ENCODE measurements around the gene ACBD7. TPM values are rescaled to one million over a fixed set of nuclear protein-coding genes. Genes with fewer than 3 reads are reported as not detected.
A peak's percentile ranks its signal among the peaks of the same experiment; 100 is the strongest.

Gene ACBD7
- total RNA-seq: 1 to 10 TPM in 1 of 3 donors, under 1 TPM in 1, not detected in 1; 0.48 to 1.8 TPM
- total RNA-seq (2013): 0.36 TPM

DNA sequence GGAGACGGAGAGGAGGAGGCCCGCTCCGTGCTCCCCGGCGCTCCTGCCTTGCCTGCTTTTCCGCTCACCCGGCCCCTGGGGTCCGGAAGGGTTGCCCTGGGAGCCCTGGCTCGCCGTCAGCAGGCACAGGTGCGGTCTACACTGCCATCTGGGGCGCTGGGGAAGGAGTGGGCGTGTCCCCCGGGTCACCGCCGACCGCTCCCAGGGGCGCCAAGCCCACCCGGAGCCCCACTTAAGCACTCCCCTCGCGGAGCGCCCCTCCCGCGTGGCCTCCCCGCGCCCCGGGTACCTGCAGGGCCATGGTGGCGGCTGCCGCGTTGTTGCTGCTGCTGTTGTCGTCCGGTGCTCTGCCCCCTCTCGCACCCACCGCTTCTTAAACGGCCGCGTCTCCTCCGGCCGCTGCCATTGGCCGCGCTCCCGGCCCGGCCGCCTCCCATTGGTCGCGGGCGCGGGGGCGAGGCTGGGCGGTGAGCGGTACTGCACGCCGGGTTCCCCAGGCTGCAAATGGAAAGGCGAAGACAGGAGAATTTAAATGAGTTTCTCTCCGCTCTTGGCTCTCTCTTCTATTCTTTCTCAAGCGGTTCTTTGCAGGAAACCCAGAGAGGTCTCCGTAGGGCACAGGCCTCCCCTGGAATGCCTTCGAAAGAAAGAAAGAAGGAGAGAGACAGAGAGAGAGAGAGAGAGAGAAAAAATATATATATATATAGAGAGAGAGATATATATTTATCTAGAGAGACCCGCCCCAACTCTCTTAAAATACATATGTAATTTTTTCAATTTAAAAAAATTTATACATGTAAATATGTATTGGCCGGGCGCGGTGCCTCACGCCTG is at the start of gene ACBD7:
Gene ACBD7 (minus strand): TSS at position 349 of the 834 bp plus-strand sequence. CDS start 48 bp downstream, at position 301.
- Mint-ChIP-seq H3K27me3 (ENCODE audit: low read depth in 2 of 2) (no peaks in the 10 kb centered on the region), H3K4me1 (peaks cover 0 to 10% of the 10 kb centered on the region in 2 donors), H3K4me3 (peak within 1 kb of the TSS; percentile 80), H3K9me3 (no peaks in the 10 kb centered on the region), H3K36me3 (no peaks in the 10 kb centered on the region), H3K27ac (peak within 1 kb of the TSS in 1 of 2 donors; percentile 82)
- peak; percentile 82 to 87 for DNase-seq
- ATAC-seq: peak; percentile 99
- under 1% methylated on average over 55 of the region's 63 CpGs for WGBS (ENCODE audit: insufficient coverage)
- intact Hi-C loops (cut with micrococcal nuclease): loop anchor here (1.0 kb wide), 1 partner anchor 9 kb away; the partner anchor contains the start of gene RPP38
- Histone ChIP-seq H3K4me3 (ENCODE audit: low read length) (peak within 1 kb of the TSS; percentile 41), H3K4me1 (ENCODE audit: control insufficient read depth, insufficient read depth, low read length) (peaks cover 12% of the 10 kb centered on the region), H3K27me3 (ENCODE audit: control insufficient read depth, insufficient read depth, low read length) (no peaks in the 10 kb centered on the region), H3K27ac (ENCODE audit: low read length) (no peak within 1 kb of the TSS), H3K36me3 (ENCODE audit: control insufficient read depth, insufficient read depth, low read length) (no peaks in the 10 kb centered on the region), H3K9me3 (ENCODE audit: control insufficient read depth, insufficient read depth, low read length) (no peaks in the 10 kb centered on the region)
- peak; percentile 43 for TF ChIP-seq CTCF (IDR thresholded peaks at IDR 0.05)

DNA sequence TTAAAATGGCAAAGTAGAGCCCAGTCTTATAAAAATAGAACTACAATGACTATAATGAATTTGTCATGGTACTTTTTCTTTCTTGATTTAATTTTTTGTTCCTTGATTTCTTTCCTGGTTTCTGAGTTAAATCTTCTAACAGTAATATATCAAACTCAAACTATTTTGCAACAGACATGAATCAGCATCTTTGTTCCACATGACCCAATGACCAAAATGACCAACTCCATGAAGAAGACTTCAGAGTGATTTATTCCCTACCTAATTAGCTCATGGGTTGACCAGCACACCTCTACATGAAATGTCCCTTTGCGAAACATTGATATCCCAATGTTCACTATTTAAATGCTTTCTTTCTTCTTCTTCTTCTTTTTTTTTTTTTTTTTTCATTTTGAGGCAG is 49.1 kb upstream of the ACBD7 start:
- intact Hi-C loops (cut with micrococcal nuclease): no loop called here
- Mint-ChIP-seq H3K4me1 (peaks cover 9 to 11% of the 10 kb centered on the region in 2 donors), H3K27ac (no peak overlapping the region), H3K27me3 (ENCODE audit: low read depth in 2 of 2) (no peaks in the 10 kb centered on the region), H3K36me3 (peaks cover 11% of the 10 kb centered on the region), H3K9me3 (no peaks in the 10 kb centered on the region), H3K4me3 (no peak overlapping the region)
- Histone ChIP-seq H3K27ac (ENCODE audit: low read length) (no peak overlapping the region), H3K9me3 (ENCODE audit: control insufficient read depth, insufficient read depth, low read length) (no peaks in the 10 kb centered on the region), H3K4me3 (ENCODE audit: low read length) (no peak overlapping the region), H3K4me1 (ENCODE audit: control insufficient read depth, insufficient read depth, low read length) (peaks cover 6% of the 10 kb centered on the region), H3K36me3 (ENCODE audit: control insufficient read depth, insufficient read depth, low read length) (peaks cover 32% of the 10 kb centered on the region), H3K27me3 (ENCODE audit: control insufficient read depth, insufficient read depth, low read length) (no peaks in the 10 kb centered on the region)
- no peak for DNase-seq
- ATAC-seq: no peak
- WGBS (ENCODE audit: insufficient coverage): 100% methylated on average over 1 of the region's 1 CpG
- no peak for TF ChIP-seq CTCF (IDR thresholded peaks at IDR 0.05)

GRCh38 chr10:15137036-15137359 is 48.4 kb upstream of the ACBD7 start:
- DNase-seq (no peak), ATAC-seq (no peak)
- H3K4me1 Mint-ChIP-seq: peaks cover 9 to 11% of the 10 kb centered on the region in 2 donors
- intact Hi-C loops (cut with micrococcal nuclease): no loop called here
- Histone ChIP-seq H3K4me3 (ENCODE audit: low read length) (no peak overlapping the region), H3K27ac (ENCODE audit: low read length) (no peak overlapping the region), H3K4me1 (ENCODE audit: control insufficient read depth, insufficient read depth, low read length) (peaks cover 6% of the 10 kb centered on the region), H3K9me3 (ENCODE audit: control insufficient read depth, insufficient read depth, low read length) (no peaks in the 10 kb centered on the region), H3K36me3 (ENCODE audit: control insufficient read depth, insufficient read depth, low read length) (peaks cover 34% of the 10 kb centered on the region), H3K27me3 (ENCODE audit: control insufficient read depth, insufficient read depth, low read length) (no peaks in the 10 kb centered on the region)
- H3K4me3 Mint-ChIP-seq: no peak overlapping the region
- TF ChIP-seq CTCF (IDR thresholded peaks at IDR 0.05): no peak
- no peaks in the 10 kb centered on the region for H3K9me3 Mint-ChIP-seq
- WGBS (ENCODE audit: insufficient coverage): 92% methylated on average over 4 of the region's 4 CpGs
- H3K36me3 Mint-ChIP-seq: peaks cover 11% of the 10 kb centered on the region
- no peak overlapping the region for H3K27ac Mint-ChIP-seq
- H3K27me3 Mint-ChIP-seq (ENCODE audit: low read depth in 2 of 2): no peaks in the 10 kb centered on the region

All from natural killer cell (primary cell).